NCI-H1092 (cell line): ENCODE data around the gene PI16.

Experiments used
- DNase-seq: peaks from one replicate; lab custom pipeline; 2025; lab: John Stamatoyannopoulos, UW

Gene PI16

DNA sequence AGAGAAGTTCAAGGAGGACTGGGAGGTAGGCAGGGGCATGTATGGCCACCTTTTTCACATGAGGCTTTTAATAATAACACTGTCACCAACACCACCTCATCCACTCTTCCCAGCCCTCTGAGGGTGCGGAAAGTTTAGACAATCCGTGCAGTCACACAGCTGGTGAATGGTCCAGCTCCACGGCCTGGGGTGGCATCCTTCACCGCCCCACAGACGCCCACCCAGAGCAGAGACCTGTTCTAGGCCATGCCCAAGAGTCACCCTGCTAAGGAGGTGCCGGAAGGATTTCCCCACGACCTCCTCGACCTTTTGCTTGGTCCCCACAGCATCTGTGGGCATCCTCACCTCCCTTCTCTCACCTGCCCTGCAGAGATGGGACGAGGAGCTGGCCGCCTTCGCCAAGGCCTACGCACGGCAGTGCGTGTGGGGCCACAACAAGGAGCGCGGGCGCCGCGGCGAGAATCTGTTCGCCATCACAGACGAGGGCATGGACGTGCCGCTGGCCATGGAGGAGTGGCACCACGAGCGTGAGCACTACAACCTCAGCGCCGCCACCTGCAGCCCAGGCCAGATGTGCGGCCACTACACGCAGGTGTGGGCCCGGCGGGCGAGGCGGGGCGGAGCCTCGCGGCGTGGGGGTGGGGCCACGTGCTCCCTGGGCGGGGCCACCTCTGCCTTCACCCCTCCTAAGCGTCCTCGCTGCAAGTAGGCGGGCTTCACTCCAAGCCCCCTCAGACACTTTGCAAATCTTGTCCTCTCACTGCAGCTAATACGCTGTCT is 4.4 kb downstream of the PI16 start:
- no peak for DNase-seq

- DNase-seq, result no peak
Observed at GRCh38 chr6:36959555-36960250, 5.2 kb downstream of the PI16 start.

DNA sequence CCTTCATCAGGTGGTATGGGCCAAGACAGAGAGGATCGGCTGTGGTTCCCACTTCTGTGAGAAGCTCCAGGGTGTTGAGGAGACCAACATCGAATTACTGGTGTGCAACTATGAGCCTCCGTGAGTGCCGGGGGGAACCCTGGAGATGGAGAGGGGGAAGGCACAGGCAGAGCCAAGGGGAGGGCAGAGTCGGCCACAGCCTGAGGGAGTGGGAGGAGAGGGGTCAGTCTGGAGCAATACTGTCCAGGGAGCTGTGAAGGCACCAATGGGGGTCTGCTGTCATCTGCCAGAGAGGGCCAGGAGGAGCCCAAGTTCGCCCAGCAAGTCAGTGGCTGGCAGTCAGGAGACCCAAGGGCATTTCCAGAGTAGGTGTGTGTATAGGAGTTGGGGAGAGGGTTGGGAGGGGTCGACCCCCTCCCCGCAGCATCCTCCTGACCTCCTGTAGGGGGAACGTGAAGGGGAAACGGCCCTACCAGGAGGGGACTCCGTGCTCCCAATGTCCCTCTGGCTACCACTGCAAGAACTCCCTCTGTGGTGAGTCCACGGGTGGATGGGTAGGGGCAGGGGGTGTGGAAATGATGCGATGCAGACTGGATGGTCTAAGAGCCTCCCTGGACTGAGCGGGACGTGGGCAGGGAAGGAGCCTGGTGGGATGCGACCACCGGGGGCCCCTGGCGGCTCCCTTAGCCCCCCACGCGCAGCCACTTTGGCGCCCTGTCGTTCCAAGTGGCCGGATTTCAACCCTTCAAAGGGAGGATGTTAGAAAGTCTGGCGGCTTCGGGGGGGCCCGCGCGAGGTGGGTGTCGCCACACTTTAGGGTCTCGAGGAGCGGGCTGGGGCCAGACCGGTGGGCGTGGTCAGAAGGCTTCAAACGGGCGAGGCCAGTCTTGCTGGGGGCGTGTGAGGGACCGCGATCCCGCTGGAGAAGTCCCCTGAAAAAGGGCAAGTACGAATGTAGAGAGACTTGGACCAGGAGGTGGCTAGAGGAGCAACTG is 7.2 kb downstream of the PI16 start:
- no peak for DNase-seq

- no peak for DNase-seq
Observed at GRCh38 chr6:36962874-36963273, 8.3 kb downstream of the PI16 start.

- DNase-seq, result peak; percentile 61
Observed at GRCh38 chr6:36963451-36964290, 9.1 kb downstream of the PI16 start.

DNA sequence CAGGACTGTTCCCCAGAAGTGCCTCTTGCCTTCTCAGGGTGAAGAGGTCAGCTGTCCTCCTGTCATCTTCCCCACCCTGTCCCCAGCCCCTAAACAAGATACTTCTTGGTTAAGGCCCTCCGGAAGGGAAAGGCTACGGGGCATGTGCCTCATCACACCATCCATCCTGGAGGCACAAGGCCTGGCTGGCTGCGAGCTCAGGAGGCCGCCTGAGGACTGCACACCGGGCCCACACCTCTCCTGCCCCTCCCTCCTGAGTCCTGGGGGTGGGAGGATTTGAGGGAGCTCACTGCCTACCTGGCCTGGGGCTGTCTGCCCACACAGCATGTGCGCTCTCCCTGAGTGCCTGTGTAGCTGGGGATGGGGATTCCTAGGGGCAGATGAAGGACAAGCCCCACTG is 9.8 kb downstream of the PI16 start:
- no peak for DNase-seq

- DNase-seq, result no peak
Observed at GRCh38 chr6:36964908-36965307, 10.4 kb downstream of the PI16 start.

GRCh38 chr6:36967301-36967700 is 12.8 kb downstream of the PI16 start:
- no peak for DNase-seq

DNA sequence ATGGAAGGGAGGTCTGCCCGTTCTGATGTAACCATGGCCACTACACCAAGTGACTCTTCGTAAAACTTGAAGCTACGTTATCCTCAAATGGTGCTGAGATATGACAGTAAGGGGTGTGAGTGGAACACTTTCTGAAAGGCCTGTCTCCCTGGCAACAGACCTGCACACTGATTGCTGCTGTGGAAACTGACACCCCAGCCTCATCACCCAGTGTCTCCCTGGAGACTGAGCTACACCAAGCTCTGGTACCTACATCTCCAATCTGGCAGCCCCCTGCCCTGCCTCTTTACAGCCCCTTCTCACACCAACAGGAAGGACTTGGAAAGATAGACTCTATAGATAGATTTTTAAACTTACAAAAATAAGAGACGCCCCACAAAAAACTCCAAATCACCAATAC is 13.2 kb downstream of the PI16 start:
- no peak for DNase-seq

DNA sequence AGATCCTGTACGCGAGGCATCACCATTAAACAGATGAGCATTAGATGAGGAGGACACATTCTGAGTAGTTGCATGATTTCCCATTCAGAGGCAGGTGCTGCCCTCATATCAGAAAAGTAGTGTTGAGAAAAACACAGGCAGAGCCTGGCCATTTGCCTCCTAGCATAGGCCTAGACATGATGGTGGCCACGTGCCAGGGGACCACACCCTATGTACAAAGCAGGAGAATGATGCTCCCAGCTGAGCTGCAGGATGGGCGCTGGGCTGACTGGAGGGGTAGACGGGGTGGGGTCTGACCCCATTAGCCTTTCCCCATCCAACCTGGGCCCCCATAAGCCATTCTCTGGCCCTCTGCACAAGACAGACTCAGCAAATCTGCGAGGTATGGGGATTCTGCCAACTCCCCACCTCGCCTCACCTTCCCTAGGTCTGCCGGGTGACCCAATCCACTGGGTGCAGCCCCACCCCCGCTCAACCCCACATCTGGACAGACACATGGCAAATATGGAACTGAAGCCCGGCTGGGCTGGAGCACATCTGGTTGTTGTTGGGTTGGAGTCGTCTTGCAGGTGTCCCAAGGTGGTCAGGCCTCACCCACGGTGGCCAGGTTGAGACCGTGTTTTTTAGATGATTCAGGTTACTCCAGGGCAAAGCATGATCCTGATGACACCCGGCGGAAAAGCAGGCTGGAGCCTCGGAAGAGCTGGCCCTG is 13.9 kb downstream of the PI16 start:
- no peak for DNase-seq

- no peak for DNase-seq
Observed at GRCh38 chr6:36969240-36969691, 14.7 kb downstream of the PI16 start.

DNA sequence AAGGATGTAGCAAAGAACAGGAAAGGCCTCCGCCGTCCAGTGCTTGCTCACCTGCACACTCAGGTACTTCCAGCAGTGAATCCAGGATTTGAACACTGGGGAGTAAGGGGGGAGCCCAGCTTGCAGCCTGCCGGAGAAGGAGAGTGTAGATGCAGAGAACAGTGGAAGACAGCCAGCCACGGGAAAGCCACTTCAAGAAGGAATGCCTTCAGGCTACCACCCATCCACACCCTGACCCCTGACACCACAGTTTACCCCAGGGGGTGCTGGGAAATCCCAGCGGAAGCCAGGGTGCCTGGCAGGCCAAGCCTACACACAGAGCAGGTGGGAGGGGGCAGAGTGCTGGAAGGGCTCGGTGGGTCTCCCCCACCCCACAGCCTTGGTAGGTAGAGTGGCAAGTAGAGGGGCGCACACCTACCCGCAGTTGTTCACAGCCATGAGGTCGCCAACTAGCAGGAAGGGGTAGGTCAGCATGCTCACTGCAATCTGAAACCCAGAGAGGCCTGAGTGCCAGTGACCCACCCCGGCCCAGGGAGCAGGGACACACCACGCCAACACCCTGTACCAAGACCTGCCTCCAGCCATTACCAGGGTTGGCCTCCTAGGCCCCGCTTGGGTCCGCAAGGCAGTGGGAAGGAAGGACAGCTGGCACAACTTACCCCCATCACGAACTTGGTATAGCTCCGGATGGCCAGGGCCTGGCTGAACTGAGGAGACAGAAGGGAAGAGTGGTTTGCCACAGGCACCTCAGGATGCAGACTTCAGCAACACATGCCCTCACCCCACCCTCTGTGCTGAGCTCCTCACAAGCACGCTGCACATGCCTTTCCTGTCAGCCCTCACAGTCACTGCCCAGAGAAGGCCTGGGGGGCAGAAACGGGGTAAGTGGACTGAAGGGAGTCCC is 15.7 kb downstream of the PI16 start:
- no peak for DNase-seq

- DNase-seq, result no peak
Observed at GRCh38 chr6:36970892-36971842, 16.6 kb downstream of the PI16 start.

- no peak for DNase-seq
Observed at GRCh38 chr6:36971921-36972673, 17.6 kb downstream of the PI16 start.

DNA sequence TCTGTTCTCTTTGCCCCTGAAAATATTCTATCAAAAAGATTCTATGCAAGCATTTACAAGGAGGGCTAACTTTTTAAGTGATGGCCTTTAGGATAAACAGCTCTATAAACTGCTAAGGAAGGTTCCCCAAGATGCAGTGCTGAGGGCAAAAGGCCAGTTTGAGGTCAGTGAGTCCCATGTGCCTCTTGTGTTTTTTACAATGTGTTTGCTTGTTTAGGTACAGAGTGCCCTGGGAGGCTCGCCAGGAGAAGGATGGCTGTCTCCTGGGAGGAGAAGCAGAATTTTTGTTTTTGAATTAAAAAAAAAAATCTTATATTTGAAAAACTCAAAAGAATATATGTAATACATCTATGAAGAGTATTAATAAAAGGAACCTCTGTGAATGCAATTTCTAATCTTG is 18.7 kb downstream of the PI16 start:
- no peak for DNase-seq

GRCh38 chr6:36973647-36974046 is 19.1 kb downstream of the PI16 start:
- no peak for DNase-seq

DNA sequence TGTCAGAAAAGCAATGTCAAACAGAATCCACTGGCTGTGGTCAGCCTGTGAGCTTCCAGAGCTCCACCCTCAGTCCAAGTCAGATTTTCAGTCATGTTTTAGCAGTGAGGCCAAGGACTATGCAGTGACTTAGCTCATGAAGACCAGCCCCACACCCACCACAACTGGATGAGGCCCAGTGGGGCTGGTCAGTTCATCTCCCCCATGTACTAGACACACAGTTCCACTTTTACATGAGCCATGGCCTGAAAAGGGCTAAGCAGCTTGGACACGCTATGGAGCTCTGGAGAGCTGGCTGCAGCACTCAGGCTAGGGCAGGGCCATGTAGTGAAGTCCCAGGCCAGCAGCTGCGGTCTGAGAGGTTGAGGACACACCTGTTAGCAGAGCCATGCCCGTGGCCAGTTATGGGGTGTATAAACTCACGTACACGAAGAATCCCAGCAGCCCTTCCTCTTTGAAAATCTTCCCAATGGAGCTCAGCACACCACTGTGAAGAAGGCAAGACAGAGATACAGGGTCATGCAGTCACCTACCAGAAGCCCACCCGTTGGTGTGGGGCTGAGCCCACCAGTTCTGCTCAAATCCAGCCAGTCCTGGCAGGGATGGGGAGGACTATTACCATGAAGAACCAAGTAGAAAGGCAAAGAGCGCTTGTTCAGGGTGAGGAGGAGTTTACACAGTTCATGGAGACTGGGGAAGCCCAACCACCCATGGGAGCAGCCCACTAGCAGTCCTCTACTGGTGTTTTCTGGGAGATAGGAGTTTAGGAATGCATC is 20.9 kb downstream of the PI16 start:
- no peak for DNase-seq
